H9 (cell line): ENCODE measurements around the gene ONECUT1. TPM values are rescaled to one million over a fixed set of nuclear protein-coding genes. Genes with fewer than 3 reads are reported as not detected.

Experiments used
- DNase-seq: peaks from one replicate; pipeline ENCODE4 v3.0.0-alpha.2; 2017
- H2AFZ ChIP-seq: one replicate; pipeline ENCODE4 v1.6.1; 2013; ENCODE audit warnings: mild to moderate bottlenecking, low read length, control low read depth, moderate library complexity
- H2AK5ac ChIP-seq: 2 replicates; pipeline ENCODE4 v1.6.1; 2013; ENCODE audit warnings: low read length, control low read depth, mixed read lengths; ENCODE audit not compliant: insufficient read length
- H2BK120ac ChIP-seq: one replicate; pipeline ENCODE4 v1.6.1; 2013; ENCODE audit warnings: low read depth, mild to moderate bottlenecking, low read length, control low read depth, inconsistent platforms; ENCODE audit not compliant: poor library complexity, severe bottlenecking
- H2BK12ac ChIP-seq: 2 replicates; pipeline ENCODE4 v1.6.1; 2013; ENCODE audit warnings: low read length, control low read depth, mixed read lengths, low read depth; ENCODE audit not compliant: insufficient read length
- H2BK15ac ChIP-seq: 2 replicates; pipeline ENCODE4 v1.6.1; 2013; ENCODE audit warnings: low read depth, low read length, control low read depth
- H2BK20ac ChIP-seq: one replicate; pipeline ENCODE4 v1.6.1; 2013; ENCODE audit warnings: low read depth, mild to moderate bottlenecking, low read length, control low read depth, inconsistent platforms; ENCODE audit not compliant: poor library complexity, severe bottlenecking
- H2BK5ac ChIP-seq: 2 replicates; pipeline ENCODE4 v1.6.1; 2013; ENCODE audit warnings: low read length, control low read depth, mixed read lengths; ENCODE audit not compliant: insufficient read length
- H3K14ac ChIP-seq: 2 replicates; pipeline ENCODE4 v1.6.1; 2013; ENCODE audit warnings: low read length, control low read depth; ENCODE audit not compliant: insufficient read depth
- H3K18ac ChIP-seq: 2 replicates; pipeline ENCODE4 v1.6.1; 2013; ENCODE audit warnings: low read depth, mild to moderate bottlenecking, mixed read lengths, low read length, control low read depth; ENCODE audit not compliant: insufficient read length
- H3K23ac ChIP-seq: 2 replicates; pipeline ENCODE4 v1.6.1; 2013; ENCODE audit warnings: low read length, control low read depth, mixed read lengths, low read depth; ENCODE audit not compliant: insufficient read length
- H3K23me2 ChIP-seq: 2 replicates; pipeline ENCODE4 v1.6.1; 2013; ENCODE audit warnings: low read depth, mild to moderate bottlenecking, mixed read lengths, low read length, control low read depth; ENCODE audit not compliant: insufficient read length, poor library complexity, severe bottlenecking
- H3K27ac ChIP-seq: 2 replicates; pipeline ENCODE4 v1.5.1; 2013; ENCODE audit warnings: low read length, control low read depth, mixed read lengths, low read depth; ENCODE audit not compliant: insufficient read length
- H3K27me3 ChIP-seq: 2 replicates; pipeline ENCODE4 v1.6.1; 2013; ENCODE audit warnings: low read length, control low read depth, inconsistent platforms; ENCODE audit not compliant: insufficient read depth
- H3K4ac ChIP-seq: 2 replicates; pipeline ENCODE4 v1.6.1; 2013; ENCODE audit warnings: low read depth, mild to moderate bottlenecking, control low read depth, inconsistent platforms, low read length, moderate library complexity
- H3K4me1 ChIP-seq: 2 replicates; pipeline ENCODE4 v1.6.1; 2013; ENCODE audit warnings: low read length, control low read depth, inconsistent platforms; ENCODE audit not compliant: insufficient read depth
- H3K4me2 ChIP-seq: 2 replicates; pipeline ENCODE4 v1.6.1; 2013; ENCODE audit warnings: low read length, control low read depth, mixed read lengths; ENCODE audit not compliant: insufficient read length, insufficient read depth
- H3K56ac ChIP-seq: 2 replicates; pipeline ENCODE4 v1.6.1; 2013; ENCODE audit warnings: low read depth, mild to moderate bottlenecking, mixed read lengths, low read length, control low read depth; ENCODE audit not compliant: insufficient read length
- H3K79me1 ChIP-seq: 2 replicates; pipeline ENCODE4 v1.6.1; 2013; ENCODE audit warnings: low read depth, mild to moderate bottlenecking, moderate library complexity, low read length, control low read depth, inconsistent platforms; ENCODE audit not compliant: insufficient read depth, poor library complexity, severe bottlenecking
- H3K79me2 ChIP-seq: 2 replicates; pipeline ENCODE4 v1.6.1; 2013; ENCODE audit warnings: low read length, control low read depth, inconsistent platforms; ENCODE audit not compliant: insufficient read depth
- H3K9ac ChIP-seq: 2 replicates; pipeline ENCODE4 v1.6.1; 2013; ENCODE audit warnings: low read length, control low read depth, mixed read lengths; ENCODE audit not compliant: insufficient read length; ENCODE audit errors: extremely low read depth
- H3K9me3 ChIP-seq: one replicate; pipeline ENCODE4 v1.6.1; 2013; ENCODE audit warnings: low read depth, low read length, inconsistent platforms; ENCODE audit not compliant: control insufficient read depth
- H3T11ph ChIP-seq: one replicate; pipeline ENCODE4 v1.6.1; 2013; ENCODE audit warnings: mild to moderate bottlenecking, low read length, control low read depth, inconsistent platforms
- H4K20me1 ChIP-seq: one replicate; pipeline ENCODE4 v1.6.1; 2013; ENCODE audit not compliant: control insufficient read depth, insufficient read length, insufficient read depth
- H4K5ac ChIP-seq: 2 replicates; pipeline ENCODE4 v1.6.1; 2013; ENCODE audit warnings: low read depth, mild to moderate bottlenecking, mixed read lengths, low read length, control low read depth; ENCODE audit not compliant: insufficient read length
- H4K8ac ChIP-seq: replicated peaks from 2 replicates; pipeline ENCODE4 v1.6.1; 2013; ENCODE audit warnings: low read length, control low read depth, mixed read lengths, low read depth; ENCODE audit not compliant: insufficient read length
- H4K91ac ChIP-seq: 2 replicates; pipeline ENCODE4 v1.6.1; 2013; ENCODE audit warnings: low read depth, mild to moderate bottlenecking, moderate library complexity, mixed read lengths, low read length, control low read depth; ENCODE audit not compliant: insufficient read length
- H3K27ac Mint-ChIP-seq, 3 experiments: 2 replicates in 2 of 3; 3 replicates in 1 of 3; pipeline ENCODE4 v1.8.0; 2020 to 2021; ENCODE audit warnings: mixed read lengths in 3 of 3, mild to moderate bottlenecking in 1 of 3, moderate library complexity in 1 of 3
- H3K27me3 Mint-ChIP-seq: 2 replicates; pipeline ENCODE4 v1.8.0; 2021; ENCODE audit warnings: low read depth, mild to moderate bottlenecking, moderate library complexity, mixed read lengths
- H3K36me3 Mint-ChIP-seq, 3 experiments: 2 replicates in 2 of 3; 3 replicates in 1 of 3; pipeline ENCODE4 v1.8.0; 2020 to 2021; ENCODE audit warnings: low read depth in 3 of 3, mixed read lengths in 3 of 3; ENCODE audit not compliant: insufficient read depth in 1 of 3
- H3K4me1 Mint-ChIP-seq, 2 experiments: 2 replicates each; pipeline ENCODE4 v1.8.0; 2020; ENCODE audit warnings: mixed read lengths in 2 of 2
- H3K4me3 Mint-ChIP-seq, 2 experiments: 2 replicates in 1 of 2; 3 replicates in 1 of 2; pipeline ENCODE4 v1.8.0; 2020 to 2021; ENCODE audit warnings: mild to moderate bottlenecking in 2 of 2, mixed read lengths in 2 of 2, moderate library complexity in 1 of 2
- H3K9me3 Mint-ChIP-seq, 2 experiments: 2 replicates in 1 of 2; 3 replicates in 1 of 2; pipeline ENCODE4 v1.8.0; 2020; ENCODE audit warnings: mild to moderate bottlenecking in 2 of 2, mixed read lengths in 2 of 2, moderate library complexity in 1 of 2
- CTCF ChIP-seq: fragments of 200-600 bp; sonication (generic); conservative IDR thresholded peaks from 3 replicates; pipeline ENCODE4 v1.8.0; 2021; ENCODE audit warnings: antibody characterized with exemption, mild to moderate bottlenecking
- WGBS: extraction: QIAGEN DNeasy Blood & Tissue Kit; methylation state at CpG from one replicate; pipeline ENCODE4 v1.1.7; 2013; ENCODE audit warnings: missing lambda C conversion rate, low lambda C conversion rate, mixed read lengths; ENCODE audit not compliant: insufficient read length; ENCODE audit errors: extremely low coverage; 5-methylcytosine and 5-hydroxymethylcytosine counted together
- total RNA-seq: library from RNA; stranded (reverse); gene quantifications from 2 replicates; pipeline ENCODE4 v1.2.1, GENCODE V29; 2021

The ONECUT1 gene
- total RNA-seq, 1 experiment from 2014 or later: 14.1 TPM

- H3K27ac ChIP-seq: no peak overlapping the region
- peak overlapping the region; percentile 75 for H3K4me2 ChIP-seq
Measured at GRCh38 chr15:52796228-52796521, 6.0 kb upstream of the ONECUT1 start.

More at GRCh38 chr15:52796228-52796521, 6.0 kb upstream of the ONECUT1 start:
- Histone ChIP-seq H4K8ac (no peak overlapping the region), H3K18ac (no peak overlapping the region), H3K27me3 (peaks cover 81% of the 10 kb centered on the region), H2BK120ac (no peak overlapping the region), H3K79me2 (no peaks in the 10 kb centered on the region), H2BK20ac (no peak overlapping the region), H3K4ac (no peak overlapping the region), H2BK5ac (no peak overlapping the region), H2AK5ac (no peak overlapping the region), H2AFZ (no peak overlapping the region), H4K20me1 (no peaks in the 10 kb centered on the region), H3K9me3 (no peaks in the 10 kb centered on the region), H3T11ph (no peak overlapping the region), H4K5ac (no peak overlapping the region), H3K23me2 (peaks cover 24% of the 10 kb centered on the region), H3K9ac (no peak overlapping the region), H3K14ac (no peak overlapping the region), H3K4me1 (peaks cover 19% of the 10 kb centered on the region), H3K79me1 (no peaks in the 10 kb centered on the region), H3K23ac (no peak overlapping the region), H3K56ac (no peak overlapping the region), H4K91ac (no peak overlapping the region), H2BK12ac (no peak overlapping the region), H2BK15ac (no peak overlapping the region)
- Mint-ChIP-seq H3K27ac (no peak overlapping the region), H3K9me3 (peaks cover 0 to 7% of the 10 kb centered on the region in 2 experiments; a peak in 1 of 5 replicates), H3K36me3 (peaks cover 4 to 28% (median 15%) of the 10 kb centered on the region in 3 experiments; a peak in 6 of 7 replicates), H3K27me3 (peaks cover 24% of the 10 kb centered on the region), H3K4me1 (peaks cover 72 to 73% of the 10 kb centered on the region in 2 experiments), H3K4me3 (peak overlapping the region in 1 of 2 experiments; percentile 69; a peak in 1 of 5 replicates)
- no peak for TF ChIP-seq CTCF
- DNase-seq: no peak
- no CpG with 5 or more reads among the region's 9 CpGs for WGBS
